ENCODE measurements around the gene RACK1. TPM values are rescaled to one million over a fixed set of nuclear protein-coding genes. Genes with fewer than 3 reads are reported as not detected.

Gene RACK1
- total RNA-seq, 1 donor from 2014 or later = 557 TPM

DNA sequence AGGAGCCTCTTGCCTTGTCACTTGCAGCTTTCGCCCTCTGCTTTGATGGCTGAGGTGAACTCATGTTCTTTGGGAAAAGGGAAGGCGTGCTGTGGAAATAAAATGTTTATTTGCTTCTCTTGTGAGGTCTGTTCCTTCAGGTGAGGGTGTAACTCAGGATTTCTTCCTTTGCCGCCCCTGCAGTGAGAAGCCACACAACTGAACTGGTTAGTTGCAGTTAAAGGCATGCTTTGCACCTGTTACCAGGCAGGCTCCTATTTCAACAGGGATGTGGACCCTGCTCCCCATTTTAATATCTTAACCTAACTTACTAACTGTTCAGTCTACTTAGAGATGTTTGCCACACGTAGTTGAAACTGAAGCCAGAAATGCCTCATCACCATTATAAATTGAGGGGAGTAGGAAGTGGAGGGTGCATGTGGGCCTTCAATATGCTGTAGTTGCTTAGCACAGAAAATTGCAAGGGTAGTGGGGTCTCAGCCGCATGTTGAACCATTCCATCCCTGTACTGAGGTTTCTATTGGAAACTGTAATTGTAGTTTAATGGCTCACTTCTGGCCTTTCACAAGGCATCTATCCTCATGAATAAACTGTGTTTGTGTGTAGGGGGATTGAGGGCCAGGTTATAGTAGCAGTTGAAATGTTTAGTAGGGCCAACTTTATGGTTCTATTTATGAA lies 7.9 kb downstream of the RACK1 start:
- no peak for DNase-seq (ENCODE audit: low spot score)
- intact Hi-C loops (cut with DNase I) = no loop called here

DNA sequence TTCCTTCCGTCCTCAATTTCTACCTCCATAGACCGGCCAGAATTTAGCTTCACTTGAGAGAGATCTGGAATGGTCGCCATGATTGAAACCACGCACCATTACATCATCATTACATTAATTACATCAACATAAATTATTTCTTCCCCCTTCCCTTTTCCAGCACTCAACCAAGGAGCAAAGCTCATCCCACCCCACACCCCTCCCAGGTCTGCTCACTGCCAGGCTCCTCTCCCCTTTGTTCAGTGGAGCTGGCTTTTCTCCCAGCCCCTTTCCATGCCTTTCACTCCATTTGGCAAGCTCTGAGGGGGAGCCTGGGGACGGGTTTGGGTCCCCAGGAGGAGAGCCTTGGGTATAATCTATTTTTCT lies 8.4 kb downstream of the RACK1 start:
- intact Hi-C loops (cut with DNase I) = no loop called here
- DNase-seq (ENCODE audit: low spot score) = no peak

DNA sequence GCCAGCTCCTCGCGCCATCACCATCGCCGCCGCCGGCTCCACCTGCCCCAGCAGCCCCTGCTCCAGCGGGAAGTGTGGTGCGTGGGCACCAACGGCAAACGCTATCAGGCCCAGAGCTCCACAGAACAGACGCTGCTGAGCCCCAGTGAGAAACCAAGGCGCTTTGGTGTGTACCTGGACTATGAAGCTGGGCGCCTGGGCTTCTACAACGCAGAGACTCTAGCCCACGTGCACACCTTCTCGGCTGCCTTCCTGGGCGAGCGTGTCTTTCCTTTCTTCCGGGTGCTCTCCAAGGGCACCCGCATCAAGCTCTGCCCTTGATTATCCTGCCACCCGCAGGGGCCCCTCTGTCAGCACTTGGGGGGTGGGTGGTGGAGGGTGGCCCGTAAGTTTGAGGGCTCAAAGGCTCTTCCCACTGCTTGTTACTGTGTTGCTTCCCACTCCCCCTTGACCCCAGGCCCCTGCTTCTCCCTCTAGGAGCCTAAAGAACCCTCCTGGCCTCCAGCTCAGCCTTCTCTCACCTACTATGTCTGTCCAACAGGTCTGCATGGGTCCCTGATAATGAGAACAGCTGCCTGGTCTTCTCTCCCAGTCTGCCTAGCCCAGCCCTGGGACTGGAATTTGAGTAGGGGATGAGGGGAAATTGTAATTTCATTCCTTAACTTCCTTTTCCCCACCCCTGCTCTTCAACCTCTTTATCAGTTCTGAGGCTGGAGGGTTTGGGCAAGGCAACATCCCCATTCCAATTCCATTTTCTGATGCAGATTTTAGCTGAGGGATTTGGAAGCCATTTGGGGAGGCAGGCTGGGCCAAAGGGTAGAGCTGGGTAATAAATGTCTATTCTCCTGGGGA lies 9.0 kb downstream of the RACK1 start:
- intact Hi-C loops (cut with DNase I) = no loop called here
- DNase-seq (ENCODE audit: low spot score) = no peak

DNA sequence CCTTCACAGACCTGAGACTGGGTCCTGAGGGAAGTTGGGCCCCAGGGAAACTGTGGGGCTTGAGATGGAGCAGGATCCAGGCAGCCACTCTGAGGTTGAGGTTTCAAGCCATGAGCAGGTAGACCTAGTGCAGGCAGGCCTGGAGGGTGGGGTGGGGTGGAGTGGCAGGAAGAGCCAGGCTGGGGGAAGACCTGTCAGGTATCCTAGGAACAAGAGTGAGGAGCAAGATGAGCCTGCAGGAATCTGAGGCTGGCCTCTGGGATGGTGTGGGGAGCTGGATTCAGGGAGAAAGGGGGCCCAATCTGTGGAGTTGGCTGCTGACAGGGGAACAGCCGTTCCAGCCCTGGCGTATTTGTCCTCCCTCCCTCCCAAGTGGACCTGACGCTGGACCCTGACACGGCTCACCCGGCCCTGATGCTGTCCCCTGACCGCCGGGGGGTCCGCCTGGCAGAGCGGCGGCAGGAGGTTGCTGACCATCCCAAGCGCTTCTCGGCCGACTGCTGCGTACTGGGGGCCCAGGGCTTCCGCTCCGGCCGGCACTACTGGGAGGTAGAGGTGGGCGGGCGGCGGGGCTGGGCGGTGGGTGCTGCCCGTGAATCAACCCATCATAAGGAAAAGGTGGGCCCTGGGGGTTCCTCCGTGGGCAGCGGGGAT lies 9.8 kb downstream of the RACK1 start:
- intact Hi-C loops (cut with DNase I) = no loop called here
- DNase-seq (ENCODE audit: low spot score) = no peak

DNA sequence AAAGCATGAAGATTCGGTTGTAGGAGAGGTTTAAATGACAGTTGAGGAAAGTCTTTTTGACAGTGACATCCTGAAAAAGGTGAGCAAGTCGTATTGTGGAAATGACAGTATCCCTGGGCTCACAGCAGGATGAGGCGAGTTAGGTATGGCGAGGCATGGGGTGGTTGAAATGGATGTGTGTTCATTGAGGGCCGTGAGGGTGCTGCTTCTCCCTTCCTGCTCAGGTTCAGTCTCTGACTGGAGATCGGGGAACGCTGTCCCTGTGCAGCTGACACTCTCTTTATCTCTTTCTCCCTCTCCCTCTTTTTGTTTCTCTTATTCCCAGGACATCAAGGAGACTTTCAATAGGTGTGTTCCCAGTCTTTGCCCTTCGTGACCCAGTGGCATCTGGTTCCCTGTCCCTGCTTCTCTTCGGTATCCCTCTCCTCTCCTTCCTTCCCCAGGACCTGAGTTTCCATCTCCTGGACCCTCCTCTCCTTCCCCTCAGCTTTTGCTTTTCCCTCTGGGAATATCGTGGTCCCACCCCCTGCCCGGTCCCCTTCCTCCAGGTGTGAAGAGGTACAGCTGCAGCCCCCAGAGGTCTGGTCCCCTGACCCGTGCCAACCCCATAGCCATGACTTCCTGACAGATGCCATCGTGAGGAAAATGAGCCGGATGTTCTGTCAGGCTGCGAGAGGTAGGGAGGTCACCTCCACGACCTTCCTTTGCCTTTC lies 10.5 kb downstream of the RACK1 start:
- intact Hi-C loops (cut with DNase I) = no loop called here
- DNase-seq (ENCODE audit: low spot score) = no peak

DNA sequence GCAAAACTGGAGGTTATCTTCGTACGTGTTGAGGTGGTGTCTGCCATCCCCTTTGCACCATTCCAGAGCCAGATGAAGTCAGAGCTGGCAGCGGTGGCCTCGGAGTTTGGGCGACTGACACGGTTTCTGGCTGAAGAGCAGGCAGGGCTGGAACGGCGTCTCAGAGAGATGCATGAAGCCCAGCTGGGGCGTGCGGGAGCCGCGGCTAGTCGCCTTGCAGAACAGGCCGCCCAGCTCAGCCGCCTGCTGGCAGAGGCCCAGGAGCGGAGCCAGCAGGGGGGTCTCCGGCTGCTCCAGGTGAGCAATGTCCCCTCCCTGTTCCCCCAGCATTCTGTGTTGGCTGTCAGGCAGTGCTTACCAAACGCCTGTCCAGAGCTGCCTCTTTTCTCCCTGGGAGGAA lies 11.1 kb downstream of the RACK1 start:
- intact Hi-C loops (cut with DNase I) = no loop called here
- DNase-seq (ENCODE audit: low spot score) = no peak

DNA sequence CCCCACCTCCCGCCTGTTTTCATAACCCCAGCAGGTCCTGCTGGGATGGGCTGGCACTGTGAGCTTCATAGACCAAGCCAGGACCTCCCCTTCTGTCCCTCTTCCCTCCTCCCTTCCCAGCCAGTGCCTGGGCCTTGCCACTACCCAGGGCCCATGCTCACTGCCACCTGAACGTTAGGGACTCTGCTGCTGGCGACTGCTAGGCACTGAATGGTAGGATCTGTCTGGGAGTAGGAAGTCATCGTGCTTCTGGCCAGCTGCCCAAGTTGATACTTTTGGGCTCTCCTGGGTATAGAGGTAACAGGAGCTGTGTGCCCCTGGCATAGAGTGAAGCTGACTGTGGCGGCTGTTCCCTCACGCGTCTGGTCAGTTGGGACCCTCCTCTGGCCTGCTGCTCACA lies 12.3 kb downstream of the RACK1 start:
- no peak for DNase-seq (ENCODE audit: low spot score)
- intact Hi-C loops (cut with DNase I) = no loop called here

DNA sequence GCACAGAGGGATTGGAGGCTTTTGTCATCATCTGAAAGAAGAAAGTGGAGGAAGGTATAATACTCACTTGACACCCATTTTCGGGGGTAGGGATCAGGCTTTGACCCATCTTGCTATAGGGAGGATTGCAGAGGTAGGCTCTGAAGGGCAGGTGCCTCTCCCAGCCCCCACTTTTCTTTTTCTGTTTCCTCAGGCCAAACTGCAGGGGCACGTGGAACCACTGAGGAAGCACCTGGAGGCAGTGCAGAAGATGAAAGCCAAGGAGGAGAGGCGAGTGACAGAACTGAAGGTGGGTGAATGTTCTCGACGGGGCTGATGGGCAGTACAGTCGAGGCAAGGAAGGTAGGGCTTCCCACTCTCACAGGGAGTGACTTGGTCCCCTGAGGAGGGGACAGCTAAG lies 13.2 kb downstream of the RACK1 start:
- no peak for DNase-seq (ENCODE audit: low spot score)
- intact Hi-C loops (cut with DNase I) = no loop called here

DNA sequence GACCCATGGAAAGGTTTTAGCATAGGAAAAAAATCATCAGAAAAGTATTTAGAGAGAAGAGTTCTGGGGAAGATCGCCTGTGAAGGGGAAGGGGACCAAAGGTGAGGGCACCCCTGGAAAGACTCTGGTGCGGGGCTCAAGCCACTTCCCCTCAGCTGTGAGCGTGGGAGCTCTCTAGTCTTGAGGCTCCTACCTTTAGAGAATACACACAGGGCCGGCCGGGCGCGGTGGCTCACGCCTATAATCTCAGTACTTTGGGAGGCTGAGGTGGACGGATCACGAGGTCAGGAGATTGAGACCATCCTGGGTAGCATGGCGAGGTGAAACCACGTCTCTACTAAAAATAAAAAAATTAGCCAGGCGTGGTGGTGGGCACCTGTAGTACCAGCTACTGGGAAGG lies 13.7 kb downstream of the RACK1 start:
- no peak for DNase-seq (ENCODE audit: low spot score)
- intact Hi-C loops (cut with DNase I) = no loop called here

DNA sequence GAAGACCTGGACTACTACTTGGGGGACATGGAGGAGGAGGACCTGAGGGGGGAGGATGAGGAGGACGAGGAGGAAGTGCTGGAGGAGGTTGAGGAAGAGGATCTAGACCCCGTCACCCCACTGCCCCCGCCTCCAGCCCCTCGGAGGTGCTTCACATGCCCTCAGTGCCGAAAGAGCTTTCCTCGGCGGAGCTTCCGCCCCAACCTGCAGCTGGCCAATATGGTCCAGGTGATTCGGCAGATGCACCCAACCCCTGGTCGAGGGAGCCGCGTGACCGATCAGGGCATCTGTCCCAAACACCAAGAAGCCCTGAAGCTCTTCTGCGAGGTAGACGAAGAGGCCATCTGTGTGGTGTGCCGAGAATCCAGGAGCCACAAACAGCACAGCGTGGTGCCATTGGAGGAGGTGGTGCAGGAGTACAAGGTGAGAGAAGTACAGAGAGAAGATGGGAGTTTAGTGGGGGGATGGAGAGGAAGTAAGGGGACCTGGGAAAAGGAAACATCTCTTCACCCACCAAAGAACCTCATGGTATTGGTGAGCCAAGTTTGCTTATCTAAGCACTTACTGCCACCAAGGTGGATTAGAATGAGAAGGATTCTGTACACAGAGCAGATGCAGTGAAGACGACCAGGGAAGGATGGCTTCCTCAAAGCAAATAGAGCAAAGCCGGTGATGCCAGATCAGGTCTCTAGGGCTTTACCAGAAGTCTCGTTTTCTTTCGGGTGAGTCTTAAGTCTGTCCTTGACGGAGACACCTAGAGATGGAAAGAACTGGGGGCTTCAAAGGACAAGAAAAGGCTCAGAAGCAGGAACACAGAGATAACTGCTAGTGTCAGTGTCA lies 19.1 kb downstream of the RACK1 start:
- intact Hi-C loops (cut with DNase I) = no loop called here

DNA sequence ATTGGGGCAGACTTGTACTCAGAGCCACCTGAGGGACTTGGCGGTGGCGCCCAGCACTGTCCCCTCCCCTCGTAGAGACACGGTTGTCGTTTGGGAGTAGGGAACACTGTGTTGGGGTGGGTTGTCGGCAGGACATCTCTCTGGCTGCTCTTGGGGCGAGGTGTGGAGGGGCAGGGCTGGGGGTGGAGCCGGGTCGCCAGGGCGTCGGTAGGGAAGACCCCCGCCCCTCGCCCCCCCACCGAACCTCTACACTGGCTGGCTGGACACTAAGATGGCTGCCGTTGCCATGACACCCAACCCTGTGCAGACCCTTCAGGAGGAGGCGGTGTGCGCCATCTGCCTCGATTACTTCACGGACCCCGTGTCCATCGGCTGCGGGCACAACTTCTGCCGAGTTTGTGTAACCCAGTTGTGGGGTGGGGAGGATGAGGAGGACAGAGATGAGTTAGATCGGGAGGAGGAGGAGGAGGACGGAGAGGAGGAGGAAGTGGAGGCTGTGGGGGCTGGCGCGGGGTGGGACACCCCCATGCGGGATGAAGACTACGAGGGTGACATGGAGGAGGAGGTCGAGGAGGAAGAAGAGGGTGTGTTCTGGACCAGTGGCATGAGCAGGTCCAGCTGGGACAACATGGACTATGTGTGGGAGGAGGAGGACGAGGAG lies 19.8 kb downstream of the RACK1 start:
- intact Hi-C loops (cut with DNase I) = loop anchor here (1.0 kb wide), 2 partner anchors 20 to 37 kb away; partner anchors contain the start of gene TRIM52
- no peak for DNase-seq (ENCODE audit: low spot score)

More for the DNA sequence above, 19.1 kb downstream of the RACK1 start:
- no peak for DNase-seq (ENCODE audit: low spot score)

DNA sequence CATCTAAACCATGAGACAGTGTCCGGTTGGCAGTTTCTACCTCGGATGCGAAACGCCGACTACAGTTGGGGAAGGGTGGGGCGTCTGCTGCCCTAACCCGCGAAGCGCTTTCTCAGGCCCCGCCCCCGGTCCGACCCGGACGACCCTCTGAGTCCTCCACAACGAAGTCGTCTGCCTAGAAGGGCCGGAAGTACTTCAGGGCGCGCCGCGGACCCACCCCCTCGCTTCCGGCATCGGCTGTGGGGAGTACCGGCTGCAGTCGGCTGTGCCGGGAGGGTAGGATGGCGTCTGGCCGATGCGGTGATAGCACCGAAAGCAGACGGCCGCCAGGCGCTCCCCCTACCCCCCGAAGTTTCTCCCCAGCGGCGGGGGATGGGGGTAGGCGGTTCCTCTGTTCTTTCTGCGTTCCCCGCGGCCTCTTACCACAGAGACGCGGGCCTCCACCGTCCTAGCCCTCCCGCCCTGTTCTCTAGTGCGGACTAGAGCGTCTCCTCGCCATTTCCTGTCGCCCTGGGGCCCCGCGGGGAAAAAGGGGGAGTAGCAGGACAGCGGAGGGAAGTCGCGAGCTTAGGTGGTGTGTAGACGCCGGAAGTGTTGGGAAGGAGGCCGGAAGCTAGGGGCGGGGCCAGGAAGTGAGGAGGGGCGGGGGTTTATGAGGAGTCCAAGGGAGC lies 20.5 kb downstream of the RACK1 start, which contains the start of gene TRIM41:
TRIM41 (plus strand) TSS at position 224 of the 671 bp plus-strand sequence. CDS start 719 bp downstream, outside the sequence.
- intact Hi-C loops (cut with DNase I) = loop anchor here (1.0 kb wide), 2 partner anchors 21 to 38 kb away; partner anchors contain the start of gene TRIM52
- DNase-seq (ENCODE audit: low spot score) = peak; percentile 99

DNA sequence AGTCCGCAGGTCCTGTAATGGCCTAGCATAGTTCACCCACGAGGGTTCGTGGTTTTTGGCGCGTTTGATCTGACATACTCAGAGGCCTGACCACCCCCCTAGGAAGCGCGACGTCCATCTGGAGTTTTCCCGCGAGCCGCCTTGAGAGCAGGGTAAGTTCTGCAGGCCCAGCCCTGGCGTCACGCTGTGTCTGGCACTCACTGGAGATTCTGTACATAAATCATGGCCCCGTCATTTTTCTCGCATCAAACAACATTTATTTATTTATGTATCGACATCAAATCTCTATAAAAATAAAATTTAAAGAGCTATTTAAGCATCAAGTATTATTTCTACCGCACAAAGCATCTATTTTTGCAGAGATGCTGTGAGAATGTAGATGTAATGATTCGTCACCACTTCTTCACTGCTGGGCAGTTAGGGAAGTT lies 21.1 kb downstream of the RACK1 start:
- DNase-seq (ENCODE audit: low spot score) = no peak
- intact Hi-C loops (cut with DNase I) = loop anchor here (1.0 kb wide), 3 partner anchors 22 to 39 kb away; partner anchors contain the start of gene TRIM52

DNA sequence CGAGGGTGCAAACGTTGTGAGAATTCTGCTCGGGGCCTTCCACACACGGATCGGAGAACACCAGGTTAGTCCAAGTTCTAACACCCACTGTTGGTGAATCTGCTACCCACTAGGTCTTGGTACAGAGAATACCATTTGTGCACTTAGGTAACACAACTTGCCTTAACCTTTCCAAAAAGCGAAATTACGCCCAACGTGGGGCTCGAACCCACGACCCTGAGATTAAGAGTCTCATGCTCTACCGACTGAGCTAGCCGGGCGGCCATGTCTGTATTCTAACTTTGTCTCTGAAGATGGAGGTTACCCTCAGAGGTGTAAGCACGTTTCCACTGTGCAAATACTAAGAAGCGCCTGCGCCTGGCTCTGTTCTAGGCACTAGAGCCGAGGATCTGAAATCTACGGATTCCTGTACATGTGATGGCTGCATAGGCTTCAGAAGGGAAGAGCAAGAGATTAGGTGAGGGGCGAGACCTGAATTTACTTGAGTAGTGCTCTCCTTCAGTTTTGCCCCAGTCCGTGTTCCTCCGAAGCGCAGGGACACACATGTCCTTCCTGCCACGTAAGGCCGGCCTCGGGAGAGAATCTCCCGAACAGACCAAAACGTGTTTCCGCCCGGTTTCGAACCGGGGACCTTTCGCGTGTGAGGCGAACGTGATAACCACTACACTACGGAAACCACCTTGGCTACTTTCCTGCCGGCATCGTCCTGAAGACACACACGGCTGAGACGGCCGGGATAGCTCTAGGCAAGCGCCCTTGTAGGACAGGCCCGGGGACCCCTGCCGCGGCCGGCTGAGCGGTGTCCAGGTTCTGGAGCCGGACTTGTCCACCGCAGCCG lies 21.7 kb downstream of the RACK1 start:
- intact Hi-C loops (cut with DNase I) = loop anchor here (1.0 kb wide), 1 partner anchor 31 kb away; no protein-coding TSS in a partner anchor
- peak; percentile 94 for DNase-seq (ENCODE audit: low spot score)

DNA sequence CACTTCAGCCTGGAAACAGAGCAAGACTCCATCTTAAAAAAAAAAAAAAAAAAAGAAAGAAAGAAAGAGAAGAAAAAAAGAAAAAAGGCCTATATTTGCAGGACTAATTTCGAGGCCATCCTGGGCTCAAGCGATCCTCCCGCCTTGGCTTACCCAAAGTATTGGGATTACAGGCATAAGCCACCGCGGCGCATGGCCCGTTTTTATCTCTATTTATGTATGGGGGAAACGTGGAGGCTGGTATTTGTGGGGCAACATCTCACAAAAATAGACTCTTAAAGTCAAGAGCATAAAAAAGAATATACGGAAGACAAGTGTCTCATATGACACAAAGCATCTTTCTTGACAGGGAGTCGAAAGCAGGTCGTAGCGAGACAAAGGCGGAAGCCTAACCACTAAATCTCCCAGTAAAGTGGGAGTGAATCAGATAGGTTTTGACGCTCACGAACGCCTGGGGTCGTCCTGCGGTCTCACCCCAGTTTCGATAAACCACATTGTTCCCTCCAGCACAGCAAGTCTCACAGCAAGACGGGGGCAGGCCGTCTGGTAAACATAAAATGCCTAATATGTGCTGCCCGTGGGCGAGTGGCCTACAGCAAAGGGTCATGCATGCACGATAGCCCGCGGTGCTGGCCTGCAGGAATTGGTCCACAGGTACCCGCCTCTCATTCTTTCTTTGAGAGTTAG lies 22.5 kb downstream of the RACK1 start:
- intact Hi-C loops (cut with DNase I) = no loop called here
- DNase-seq (ENCODE audit: low spot score) = no peak

DNA sequence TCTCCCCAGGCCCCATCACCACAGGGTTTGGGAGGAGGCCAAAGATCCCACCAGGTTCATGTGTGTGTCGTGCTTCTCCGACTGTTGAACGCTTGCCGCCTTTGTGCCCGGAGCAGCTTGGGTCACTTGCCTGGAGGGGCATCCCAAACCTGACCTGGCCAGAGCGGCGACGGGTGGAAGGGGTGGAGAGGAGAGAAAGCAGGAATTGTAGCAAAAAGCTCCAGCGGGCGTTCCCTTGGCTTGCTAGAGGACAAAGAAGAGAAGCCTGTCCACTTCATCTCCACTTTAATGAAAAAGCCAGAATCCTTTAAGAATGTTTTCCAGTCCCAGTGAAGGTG lies 23.6 kb downstream of the RACK1 start:
- DNase-seq (ENCODE audit: low spot score) = no peak
- intact Hi-C loops (cut with DNase I) = no loop called here

All from cardiac septum (tissue), 1 donor.